Limb (tissue), 2 donors: Measurements from ENCODE around the gene SLC16A11.
"Not testable (repeated sequence)": the region's sequence is repeated elsewhere in the genome, so short reads cannot be mapped to it uniquely, and the experiment has no call there.

Experiments
- DNase-seq, 2 donors: peaks; one replicate each; pipeline ENCODE4 v3.0.0-alpha.2; 2016; ENCODE audit errors: extremely low spot score in 2 of 2

Gene SLC16A11

GRCh38 chr17:7010523-7010922 is 33.4 kb downstream of the SLC16A11 start:
- no peak for DNase-seq

- no peak for DNase-seq
Observed at GRCh38 chr17:7007143-7007542, 36.7 kb downstream of the SLC16A11 start.

GRCh38 chr17:7005716-7006115 is 38.2 kb downstream of the SLC16A11 start:
- DNase-seq, result no peak

GRCh38 chr17:7004398-7005253 is 39.3 kb downstream of the SLC16A11 start:
- DNase-seq, result peak in 1 of 2 donors; percentile 55

- no peak for DNase-seq
Observed at GRCh38 chr17:7003745-7004144, 40.1 kb downstream of the SLC16A11 start.

GRCh38 chr17:7002288-7003047 is 41.4 kb downstream of the SLC16A11 start:
- DNase-seq, result no peak

GRCh38 chr17:7001318-7001961 is 42.5 kb downstream of the SLC16A11 start:
- DNase-seq, result no peak

GRCh38 chr17:6998855-6999508 is 44.9 kb downstream of the SLC16A11 start:
- no peak for DNase-seq

GRCh38 chr17:6997171-6997570 is 46.7 kb downstream of the SLC16A11 start:
- DNase-seq, result no peak

GRCh38 chr17:6996256-6997011 is 47.5 kb downstream of the SLC16A11 start:
- DNase-seq, result no peak

- DNase-seq, result peak in 1 of 2 donors; percentile 49
Observed at GRCh38 chr17:6995500-6996255, 48.2 kb downstream of the SLC16A11 start, which contains the start of gene ALOX12. Gene ALOX12, plus strand, starts transcription at chr17:6996049. Its CDS starts 69 bp downstream, at chr17:6996118.

- DNase-seq, result no peak
Observed at GRCh38 chr17:6994666-6995256, 49.1 kb downstream of the SLC16A11 start.

- no peak for DNase-seq
Observed at GRCh38 chr17:6994118-6994598, 49.7 kb downstream of the SLC16A11 start.

GRCh38 chr17:6993613-6994056 is 50.3 kb downstream of the SLC16A11 start:
- DNase-seq, result not testable (repeated sequence)
